GM10266 (cell line): ENCODE measurements around the gene CPLANE2.

ENCODE experiments used
- DNase-seq: peaks from one replicate; pipeline ENCODE4 v3.0.0; 2012; ENCODE audit errors: extremely low spot score
- CTCF ChIP-seq: IDR thresholded peaks from 2 replicates; pipeline ENCODE4 v1.5.1; 2012; ENCODE audit warnings: mild to moderate bottlenecking, low read depth; ENCODE audit not compliant: control insufficient read depth, insufficient read depth; ENCODE audit errors: missing control alignments

The CPLANE2 gene

GRCh38 chr1:16191916-16192546 lies 45.0 kb downstream of the CPLANE2 start:
- no peak for DNase-seq
- TF ChIP-seq CTCF = no peak

GRCh38 chr1:16191309-16191708 lies 45.7 kb downstream of the CPLANE2 start:
- no peak for TF ChIP-seq CTCF
- DNase-seq = no peak

- TF ChIP-seq CTCF = no peak
- DNase-seq = no peak
These were observed 46.9 kb downstream of the CPLANE2 start for GRCh38 chr1:16189921-16190621.

GRCh38 chr1:16189003-16189402 lies 48.0 kb downstream of the CPLANE2 start:
- no peak for TF ChIP-seq CTCF
- no peak for DNase-seq

- peak; percentile 81 for DNase-seq
- peak; percentile 91 for TF ChIP-seq CTCF
These were observed 49.1 kb downstream of the CPLANE2 start for GRCh38 chr1:16187748-16188401.

- DNase-seq = no peak
- TF ChIP-seq CTCF = no peak
These were observed 50.2 kb downstream of the CPLANE2 start for GRCh38 chr1:16186655-16187235.
